GM19193 (cell line): ENCODE results near the gene BCR.

Experiments used
- POLR2A ChIP-seq: IDR thresholded peaks from 4 replicates; pipeline ENCODE4 v1.6.1; 2011; ENCODE audit not compliant: insufficient read depth, insufficient read length; ENCODE audit errors: extremely low read depth

Gene BCR

DNA sequence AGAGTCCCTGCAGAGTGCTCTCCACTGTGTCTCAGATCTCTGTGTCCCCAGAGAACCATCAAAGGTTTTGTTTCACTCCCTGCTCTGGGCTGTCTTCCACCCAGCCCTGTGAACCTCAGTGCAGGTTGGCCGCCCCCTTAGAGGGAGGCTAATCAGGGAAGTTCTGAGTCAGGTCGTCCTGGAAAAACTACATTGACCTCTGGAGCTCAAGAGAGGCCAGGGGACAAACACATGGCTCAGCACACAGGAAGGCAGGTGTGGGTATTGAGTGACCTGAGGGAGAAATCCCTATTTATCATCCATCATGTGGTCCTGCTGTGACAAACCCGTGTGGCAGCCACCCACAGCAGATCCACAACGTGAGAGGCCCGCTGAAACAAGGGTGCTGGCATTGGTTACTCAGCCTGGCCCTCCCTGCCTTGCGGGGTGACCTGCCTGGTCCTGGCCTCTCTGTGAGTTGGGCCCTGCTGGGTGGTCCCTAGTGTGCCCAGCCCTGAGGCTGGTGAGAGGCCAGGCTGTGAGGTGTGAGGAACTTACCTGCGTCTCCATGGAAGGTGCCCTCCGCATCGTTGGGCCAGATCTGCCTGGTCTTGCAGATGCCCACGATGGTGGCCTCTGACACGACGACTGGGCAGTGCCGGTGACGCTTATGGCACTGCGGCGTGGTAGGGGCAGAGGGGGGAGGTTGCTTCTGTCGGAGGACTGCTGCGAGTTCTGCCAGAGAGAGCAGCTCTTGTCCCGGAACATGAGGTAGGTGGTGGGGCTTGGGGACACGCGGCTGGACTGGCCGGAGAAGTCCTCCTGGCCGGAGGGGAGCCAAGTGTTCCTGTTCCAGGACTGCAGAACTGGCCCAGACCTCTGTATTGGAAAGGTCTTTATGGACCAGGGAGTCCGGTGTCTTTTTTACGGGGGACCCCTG lies 669 bp upstream of the BCR start:
- no peak for TF ChIP-seq POLR2A

DNA sequence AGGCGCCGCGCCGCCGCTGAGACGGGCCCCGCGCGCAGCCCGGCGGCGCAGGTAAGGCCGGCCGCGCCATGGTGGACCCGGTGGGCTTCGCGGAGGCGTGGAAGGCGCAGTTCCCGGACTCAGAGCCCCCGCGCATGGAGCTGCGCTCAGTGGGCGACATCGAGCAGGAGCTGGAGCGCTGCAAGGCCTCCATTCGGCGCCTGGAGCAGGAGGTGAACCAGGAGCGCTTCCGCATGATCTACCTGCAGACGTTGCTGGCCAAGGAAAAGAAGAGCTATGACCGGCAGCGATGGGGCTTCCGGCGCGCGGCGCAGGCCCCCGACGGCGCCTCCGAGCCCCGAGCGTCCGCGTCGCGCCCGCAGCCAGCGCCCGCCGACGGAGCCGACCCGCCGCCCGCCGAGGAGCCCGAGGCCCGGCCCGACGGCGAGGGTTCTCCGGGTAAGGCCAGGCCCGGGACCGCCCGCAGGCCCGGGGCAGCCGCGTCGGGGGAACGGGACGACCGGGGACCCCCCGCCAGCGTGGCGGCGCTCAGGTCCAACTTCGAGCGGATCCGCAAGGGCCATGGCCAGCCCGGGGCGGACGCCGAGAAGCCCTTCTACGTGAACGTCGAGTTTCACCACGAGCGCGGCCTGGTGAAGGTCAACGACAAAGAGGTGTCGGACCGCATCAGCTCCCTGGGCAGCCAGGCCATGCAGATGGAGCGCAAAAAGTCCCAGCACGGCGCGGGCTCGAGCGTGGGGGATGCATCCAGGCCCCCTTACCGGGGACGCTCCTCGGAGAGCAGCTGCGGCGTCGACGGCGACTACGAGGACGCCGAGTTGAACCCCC lies 798 bp downstream of the BCR start:
- no peak for TF ChIP-seq POLR2A

DNA sequence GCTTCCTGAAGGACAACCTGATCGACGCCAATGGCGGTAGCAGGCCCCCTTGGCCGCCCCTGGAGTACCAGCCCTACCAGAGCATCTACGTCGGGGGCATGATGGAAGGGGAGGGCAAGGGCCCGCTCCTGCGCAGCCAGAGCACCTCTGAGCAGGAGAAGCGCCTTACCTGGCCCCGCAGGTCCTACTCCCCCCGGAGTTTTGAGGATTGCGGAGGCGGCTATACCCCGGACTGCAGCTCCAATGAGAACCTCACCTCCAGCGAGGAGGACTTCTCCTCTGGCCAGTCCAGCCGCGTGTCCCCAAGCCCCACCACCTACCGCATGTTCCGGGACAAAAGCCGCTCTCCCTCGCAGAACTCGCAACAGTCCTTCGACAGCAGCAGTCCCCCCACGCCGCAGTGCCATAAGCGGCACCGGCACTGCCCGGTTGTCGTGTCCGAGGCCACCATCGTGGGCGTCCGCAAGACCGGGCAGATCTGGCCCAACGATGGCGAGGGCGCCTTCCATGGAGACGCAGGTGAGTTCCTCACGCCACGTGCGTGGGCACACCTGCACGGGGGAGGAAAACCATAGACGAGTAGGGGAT lies 1.5 kb downstream of the BCR start:
- TF ChIP-seq POLR2A: no peak

DNA sequence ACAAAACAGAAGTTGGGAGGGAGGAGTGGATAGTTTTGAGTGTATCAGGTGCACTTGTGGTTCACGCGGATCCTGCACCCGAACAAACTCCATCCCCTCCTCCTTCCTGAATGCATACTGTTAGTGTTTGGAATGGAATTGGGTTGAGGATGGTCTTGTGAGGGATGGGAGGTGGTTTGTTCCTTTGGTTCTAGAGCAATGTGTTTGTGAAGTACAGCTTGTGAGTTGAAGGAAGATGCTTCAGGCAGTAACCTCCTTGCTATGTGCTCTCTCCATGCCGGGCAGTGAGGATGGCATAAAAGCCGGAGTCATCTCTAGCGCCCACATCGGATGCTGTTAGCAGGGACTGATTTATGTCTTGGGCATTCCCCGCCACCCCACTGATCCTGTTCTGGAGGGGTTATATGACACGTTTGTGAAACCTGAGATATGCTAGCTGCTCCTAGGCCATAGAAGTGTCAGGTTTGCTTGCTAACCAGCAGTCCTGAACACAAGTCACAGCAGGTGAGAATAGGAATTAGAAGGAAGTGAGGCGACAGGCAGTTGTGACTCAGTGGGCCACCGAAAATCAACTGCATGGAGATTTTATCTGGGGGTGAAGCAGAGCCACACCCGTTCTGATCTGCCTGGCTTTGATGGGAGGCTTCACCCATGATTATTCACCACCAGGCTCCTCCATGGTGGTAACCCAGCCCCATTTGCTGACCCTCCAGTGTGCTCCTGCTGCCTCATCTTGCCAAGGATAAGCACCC lies 2.2 kb downstream of the BCR start:
- no peak for TF ChIP-seq POLR2A

DNA sequence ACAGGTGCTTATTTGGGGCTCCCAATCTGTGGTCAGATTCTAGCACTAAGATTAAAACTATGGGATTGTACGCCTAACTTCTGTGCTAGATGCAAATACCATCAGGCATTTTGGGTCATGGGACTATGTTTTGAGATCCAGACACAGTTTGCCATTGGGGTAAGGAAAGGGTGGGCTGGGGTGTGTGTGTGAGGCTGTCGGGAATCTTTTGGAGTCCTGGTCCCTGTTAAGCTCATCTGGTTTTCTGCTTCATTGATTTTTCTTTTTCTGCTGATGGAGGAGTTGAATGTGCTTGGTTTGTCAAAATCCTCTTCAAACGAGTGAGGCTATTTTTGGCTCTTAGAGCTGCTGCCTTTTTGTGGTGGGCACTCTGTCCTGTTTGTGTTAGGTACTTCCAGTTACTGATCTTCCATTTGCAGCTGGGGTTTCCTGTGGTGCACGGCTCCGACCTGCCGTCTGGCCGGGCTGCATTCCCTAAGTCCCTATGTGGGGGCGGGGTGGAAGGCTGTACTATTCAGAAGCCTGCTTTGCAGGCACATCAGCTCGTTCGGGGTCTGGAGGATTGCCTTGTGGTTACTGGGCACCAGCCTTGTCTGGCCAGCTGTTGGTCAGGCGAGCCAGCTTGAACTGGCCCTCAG lies 2.9 kb downstream of the BCR start:
- no peak for TF ChIP-seq POLR2A

DNA sequence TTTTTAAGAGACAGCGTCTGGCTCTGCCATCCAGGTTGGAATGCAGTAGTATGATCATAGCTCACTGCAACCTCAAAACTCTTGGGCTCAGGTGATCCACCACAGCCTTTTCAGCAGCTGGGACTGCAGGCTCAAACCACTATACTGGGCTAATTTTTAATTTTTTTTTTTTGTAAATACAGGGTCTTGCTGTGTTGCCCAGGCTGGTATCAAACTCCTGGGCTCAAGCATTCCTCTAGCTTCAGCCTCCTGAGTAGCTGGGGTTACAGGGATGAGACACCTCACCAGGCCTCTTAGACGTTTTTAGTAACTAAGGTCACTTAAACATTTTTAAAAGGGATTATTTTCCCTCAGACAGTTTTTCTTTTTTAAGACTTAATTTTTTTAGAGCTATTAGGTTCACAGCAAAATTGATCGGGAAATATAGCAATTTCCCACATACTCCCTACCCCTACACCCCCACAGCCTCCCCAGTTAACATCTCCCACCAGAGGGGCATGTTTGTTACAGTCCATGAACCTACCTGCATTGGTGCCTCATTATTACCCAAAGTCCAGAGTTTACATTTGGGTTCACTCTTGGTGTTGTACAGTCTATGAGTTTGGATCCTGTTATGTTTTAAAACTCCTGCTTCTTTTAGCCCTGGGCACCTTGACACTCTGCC lies 3.9 kb downstream of the BCR start:
- no peak for TF ChIP-seq POLR2A

DNA sequence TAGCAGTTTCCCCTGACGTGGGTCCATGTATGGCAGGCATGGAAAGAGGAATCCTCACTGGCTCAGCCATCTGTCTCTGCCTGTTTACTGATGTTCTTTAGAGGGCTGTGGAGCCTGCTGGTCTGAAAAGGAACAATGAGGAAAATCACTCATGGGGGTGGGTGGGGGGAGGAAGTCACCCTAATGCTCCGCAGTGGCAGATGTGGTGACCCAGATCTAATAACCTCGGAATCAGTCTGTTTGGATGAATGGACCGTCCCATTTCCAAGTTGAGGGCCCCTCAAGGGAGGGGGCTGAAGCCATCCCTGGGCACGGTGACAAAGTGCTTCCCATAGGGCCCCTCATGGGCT lies 4.4 kb downstream of the BCR start:
- no peak for TF ChIP-seq POLR2A

DNA sequence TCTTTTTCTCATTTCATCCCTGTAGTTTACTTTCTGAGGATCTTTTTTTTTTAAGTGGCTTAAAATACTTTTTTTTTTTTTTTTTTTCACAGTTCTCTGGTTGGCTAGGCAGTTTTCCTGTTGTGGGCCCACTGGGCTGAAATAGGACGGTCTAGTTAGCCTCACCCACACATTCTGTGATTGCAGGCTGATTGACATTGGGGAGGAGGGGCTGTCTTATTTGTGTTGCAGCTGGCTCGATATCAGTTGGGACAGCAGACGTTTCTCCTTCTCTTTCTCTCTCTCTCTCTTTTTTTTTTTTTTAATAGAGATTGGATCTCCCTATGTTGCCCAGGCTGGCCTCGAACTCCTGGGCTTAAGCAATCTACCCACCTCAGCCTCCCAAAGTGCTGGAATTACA lies 6.9 kb downstream of the BCR start:
- TF ChIP-seq POLR2A: no peak

DNA sequence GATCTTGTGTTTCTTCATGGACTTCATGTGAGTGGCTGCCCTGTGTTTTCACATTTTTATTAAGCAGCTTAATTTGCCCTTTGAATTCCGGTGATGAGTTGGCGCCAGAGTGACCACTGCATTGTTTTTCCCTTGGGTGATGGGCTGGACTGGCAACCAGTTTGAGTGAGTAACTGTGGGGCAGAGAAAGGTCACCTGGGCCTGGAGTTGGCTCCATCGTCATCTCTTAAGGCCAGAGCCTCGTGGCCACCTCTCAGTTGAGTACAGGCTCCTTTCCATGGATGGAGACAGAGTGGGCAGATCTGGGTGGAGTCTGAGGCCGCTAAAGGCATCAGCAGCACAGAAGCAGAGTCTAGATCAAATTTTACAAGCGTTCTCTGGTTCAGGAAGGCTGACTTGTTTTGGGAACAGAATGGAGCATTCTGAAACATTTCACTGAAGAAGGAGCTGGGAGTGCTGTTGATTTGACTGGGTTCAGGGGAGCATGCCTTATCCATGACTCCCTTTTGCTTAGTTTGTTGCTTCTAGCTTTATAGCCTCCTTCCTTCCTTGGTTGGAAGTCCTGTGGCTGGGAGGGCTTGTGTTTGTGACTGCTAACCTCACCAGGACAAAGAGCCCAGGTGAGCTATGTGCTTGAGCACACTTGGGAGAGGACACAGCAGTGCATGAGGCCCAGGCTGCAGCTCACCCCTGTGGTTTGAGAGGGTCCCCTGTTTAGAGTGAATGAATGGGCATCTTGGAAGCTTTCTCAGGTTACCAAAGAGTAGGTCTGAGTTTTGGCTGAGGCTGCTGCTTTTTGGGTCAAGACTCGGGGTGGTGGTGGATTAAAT lies 7.8 kb downstream of the BCR start:
- no peak for TF ChIP-seq POLR2A

DNA sequence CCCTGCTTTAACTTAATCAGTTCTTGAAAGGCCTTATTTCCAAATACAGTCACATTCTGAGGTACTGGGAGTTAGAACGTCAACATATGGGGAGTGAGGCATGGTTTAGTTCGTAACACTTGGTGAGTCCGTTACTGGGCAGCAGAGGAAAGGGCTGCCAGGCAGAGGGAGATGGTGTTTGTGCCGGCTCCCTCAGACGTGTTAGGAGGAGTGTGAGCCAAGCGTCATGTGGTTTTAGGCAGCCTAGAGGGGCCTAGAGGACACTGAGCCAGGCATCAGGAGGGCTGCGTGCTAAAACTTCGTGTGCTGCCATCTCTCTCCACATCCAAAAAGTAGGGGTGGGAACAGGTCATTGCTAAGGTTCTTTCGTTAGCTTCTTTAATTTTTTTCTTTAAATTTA lies 10.2 kb downstream of the BCR start:
- TF ChIP-seq POLR2A: no peak

DNA sequence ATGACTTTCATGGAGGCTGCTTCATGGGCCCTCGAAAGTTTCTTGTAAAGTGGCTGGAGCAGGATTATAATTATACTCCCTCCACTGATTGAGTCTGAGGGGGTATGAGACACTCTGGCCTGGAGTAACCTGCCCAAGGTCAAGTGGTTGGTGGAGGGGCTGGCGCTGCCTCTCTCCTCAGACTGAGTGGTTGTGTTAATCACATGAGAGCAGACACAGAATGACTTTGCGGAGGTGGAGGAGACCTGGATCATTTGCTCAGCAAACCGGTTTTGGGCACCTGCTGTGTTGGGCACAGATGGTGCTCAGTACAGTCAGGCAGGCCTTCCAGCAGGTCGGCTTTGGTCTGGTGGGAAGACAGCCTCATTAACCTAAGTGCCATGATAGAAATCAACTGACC lies 11.8 kb downstream of the BCR start:
- TF ChIP-seq POLR2A: no peak

DNA sequence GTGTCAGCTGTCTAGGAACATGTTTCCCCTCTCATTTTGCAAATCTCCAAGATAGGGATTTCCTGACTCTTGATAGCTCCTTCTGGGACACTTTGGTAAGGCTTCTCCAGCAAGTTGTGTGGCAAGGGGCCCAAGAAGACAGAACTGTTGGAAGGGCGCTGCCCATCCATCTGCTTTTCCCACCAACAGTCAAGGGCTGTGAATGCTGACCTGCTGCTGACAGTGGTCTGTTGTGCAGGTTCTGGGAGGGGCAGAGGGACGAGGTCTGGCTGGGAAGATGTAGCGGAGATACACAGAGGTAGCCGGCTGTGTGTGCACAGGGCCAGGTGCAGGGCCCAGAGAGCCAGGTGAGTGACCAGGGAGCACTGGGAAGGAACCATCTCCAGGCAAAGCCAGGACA lies 12.2 kb downstream of the BCR start:
- TF ChIP-seq POLR2A: no peak

DNA sequence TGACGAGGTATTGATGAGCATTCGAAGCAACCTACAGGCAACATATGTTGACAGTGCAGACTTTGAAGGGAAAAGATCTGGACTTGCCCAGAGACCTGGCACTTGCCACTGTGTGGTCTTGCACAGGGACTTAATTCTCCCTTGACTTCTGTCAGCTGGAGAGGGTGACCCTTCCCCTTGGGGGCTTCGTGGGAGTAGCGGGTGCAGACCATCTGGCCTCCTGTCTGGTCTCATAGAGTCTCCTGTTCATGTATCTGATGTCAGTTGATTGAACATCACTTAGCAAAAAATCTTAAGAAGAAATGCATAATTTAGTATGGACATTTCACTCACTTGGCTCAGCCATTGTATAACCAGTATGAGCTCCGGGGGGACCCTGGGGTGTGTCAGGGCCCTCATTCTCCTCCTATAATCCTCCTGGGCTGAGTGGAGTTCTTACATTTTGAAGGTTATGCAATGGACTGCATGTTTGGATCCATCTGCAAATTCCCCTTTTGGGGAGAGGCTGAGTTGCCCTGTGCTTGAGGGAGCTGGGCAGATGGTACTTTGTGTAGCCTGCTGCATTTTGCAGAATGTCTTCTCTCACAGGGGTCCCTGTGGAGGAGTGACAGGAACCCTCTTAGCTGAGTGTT lies 13.0 kb downstream of the BCR start:
- no peak for TF ChIP-seq POLR2A
